ENCODE results near the gene MUC22. TPM values are rescaled to one million over a fixed set of nuclear protein-coding genes. Genes with fewer than 3 reads are reported as not detected.

The MUC22 gene
- total RNA-seq, 6 experiments from 2014 or later, result not detected

DNA sequence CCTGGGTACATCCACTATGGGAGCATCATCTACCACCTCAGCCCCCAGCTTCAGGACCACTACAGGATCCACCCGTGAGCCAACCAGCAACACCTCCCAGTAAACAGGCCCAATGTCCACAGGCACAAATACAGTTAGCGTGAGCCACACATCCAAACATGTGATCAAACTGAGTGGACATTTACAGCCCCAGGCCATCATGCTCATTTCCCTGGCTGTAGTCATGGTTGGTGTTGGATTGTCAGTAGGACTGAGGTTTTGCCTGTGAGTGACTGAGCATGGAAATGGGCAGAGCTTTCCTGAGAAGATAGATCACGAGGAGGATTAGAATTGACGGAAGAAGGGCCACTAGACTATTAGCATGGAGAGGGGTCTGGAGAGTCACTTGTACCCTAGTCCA, 37.5 kb upstream of the MUC22 start:
- DNase-seq (no peak), ATAC-seq (no peak)
- H3K27ac ChIP-seq, result no peak overlapping the region
- WGBS (ENCODE audit: insufficient coverage, low coverage, low lambda C conversion rate, missing lambda C conversion rate), result 82% methylated on average over 4 of the region's 4 CpGs
- no peaks in the 10 kb centered on the region for H3K4me1 ChIP-seq
- no peaks in the 10 kb centered on the region for H3K27me3 ChIP-seq
- H3K9me3 ChIP-seq, result no peaks in the 10 kb centered on the region
- no peak overlapping the region for H3K4me3 ChIP-seq
- intact Hi-C loops (cut with DNase I), result no loop called here
- no peaks in the 10 kb centered on the region for H3K36me3 ChIP-seq
- TF ChIP-seq, protein P1, sequence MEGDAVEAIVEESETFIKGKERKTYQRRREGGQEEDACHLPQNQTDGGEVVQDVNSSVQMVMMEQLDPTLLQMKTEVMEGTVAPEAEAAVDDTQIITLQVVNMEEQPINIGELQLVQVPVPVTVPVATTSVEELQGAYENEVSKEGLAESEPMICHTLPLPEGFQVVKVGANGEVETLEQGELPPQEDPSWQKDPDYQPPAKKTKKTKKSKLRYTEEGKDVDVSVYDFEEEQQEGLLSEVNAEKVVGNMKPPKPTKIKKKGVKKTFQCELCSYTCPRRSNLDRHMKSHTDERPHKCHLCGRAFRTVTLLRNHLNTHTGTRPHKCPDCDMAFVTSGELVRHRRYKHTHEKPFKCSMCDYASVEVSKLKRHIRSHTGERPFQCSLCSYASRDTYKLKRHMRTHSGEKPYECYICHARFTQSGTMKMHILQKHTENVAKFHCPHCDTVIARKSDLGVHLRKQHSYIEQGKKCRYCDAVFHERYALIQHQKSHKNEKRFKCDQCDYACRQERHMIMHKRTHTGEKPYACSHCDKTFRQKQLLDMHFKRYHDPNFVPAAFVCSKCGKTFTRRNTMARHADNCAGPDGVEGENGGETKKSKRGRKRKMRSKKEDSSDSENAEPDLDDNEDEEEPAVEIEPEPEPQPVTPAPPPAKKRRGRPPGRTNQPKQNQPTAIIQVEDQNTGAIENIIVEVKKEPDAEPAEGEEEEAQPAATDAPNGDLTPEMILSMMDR (IDR thresholded peaks at IDR 0.05), result no peak
- no peak for TF ChIP-seq POLR2A (IDR thresholded peaks at IDR 0.05)

DNA sequence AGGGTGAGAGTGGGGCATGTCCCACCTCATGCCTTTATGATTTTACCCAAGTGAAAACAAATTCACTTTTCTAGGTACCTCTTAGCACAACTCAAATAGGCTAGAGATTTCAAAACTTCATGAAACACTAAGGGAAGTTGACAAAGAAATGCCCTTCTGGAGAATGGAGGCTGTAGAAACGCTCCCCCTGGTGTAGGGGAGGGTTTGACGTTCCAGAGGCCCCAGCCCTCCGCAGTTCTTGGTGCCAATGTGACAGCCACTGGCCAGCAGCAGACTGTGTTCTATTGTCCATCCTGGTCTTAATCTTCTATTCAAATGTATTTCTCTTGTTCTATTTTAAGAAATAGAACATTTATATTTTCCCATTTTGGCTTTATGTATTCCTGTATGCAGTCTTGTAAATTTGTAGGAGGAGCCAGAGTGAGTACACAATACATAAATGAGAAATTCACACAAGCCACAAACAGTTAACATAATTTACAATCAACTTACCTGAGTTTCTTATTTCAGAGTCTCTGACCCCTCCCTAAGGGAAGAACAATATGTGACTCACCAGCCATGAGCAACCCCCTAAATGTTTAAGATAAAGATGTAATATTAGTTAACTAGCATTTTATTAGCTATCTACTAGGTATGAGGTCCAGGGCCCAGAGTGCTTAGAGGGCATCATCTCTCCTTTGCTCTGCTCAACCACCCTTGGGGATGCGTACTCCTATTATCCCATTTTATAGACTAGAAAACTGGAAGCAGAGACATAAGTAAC, 35.6 kb upstream of the MUC22 start:
- no peaks in the 10 kb centered on the region for H3K4me1 ChIP-seq
- DNase-seq (no peak), ATAC-seq (no peak)

DNA sequence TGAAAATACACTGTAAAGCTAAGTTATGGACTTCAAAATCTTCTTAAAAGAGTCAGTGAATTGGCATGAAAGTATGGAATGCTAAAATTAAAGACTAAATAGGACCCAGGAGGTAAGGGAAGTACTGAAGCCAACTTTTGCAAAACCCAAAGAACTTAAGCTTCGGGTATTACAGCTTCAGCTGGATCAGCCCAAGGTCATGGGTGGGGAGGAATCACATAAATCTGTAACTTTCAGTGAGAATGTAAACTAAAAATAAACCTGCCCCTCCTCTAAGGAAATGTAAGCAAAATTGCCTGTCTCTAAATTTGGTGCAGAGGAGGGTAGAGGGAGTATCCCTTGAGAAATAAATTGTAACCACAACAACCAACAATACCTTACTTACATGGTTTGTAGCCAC, 31.1 kb upstream of the MUC22 start:
- Histone ChIP-seq H3K36me3 (no peaks in the 10 kb centered on the region), H3K4me1 (peaks cover 0 to 3% (median 0%) of the 10 kb centered on the region in 4 donors), H3K27ac (no peak overlapping the region), H3K4me3 (no peak overlapping the region), H3K27me3 (no peaks in the 10 kb centered on the region), H3K9me3 (no peaks in the 10 kb centered on the region)
- 40% methylated on average over 1 of the region's 1 CpG for WGBS (ENCODE audit: insufficient coverage, low coverage, low lambda C conversion rate, missing lambda C conversion rate)
- DNase-seq (no peak), ATAC-seq (no peak)
- intact Hi-C loops (cut with DNase I), result no loop called here
- no peak for TF ChIP-seq POLR2A (IDR thresholded peaks at IDR 0.05)
- TF ChIP-seq, protein P1 (IDR thresholded peaks at IDR 0.05), result no peak

More for the DNA sequence above, 35.6 kb upstream of the MUC22 start:
- H3K36me3 ChIP-seq, result no peaks in the 10 kb centered on the region
- no peaks in the 10 kb centered on the region for H3K9me3 ChIP-seq
- H3K27ac ChIP-seq, result no peak overlapping the region
- H3K27me3 ChIP-seq, result no peaks in the 10 kb centered on the region
- no peak for TF ChIP-seq POLR2A (IDR thresholded peaks at IDR 0.05)
- intact Hi-C loops (cut with DNase I), result no loop called here
- WGBS (ENCODE audit: insufficient coverage, low coverage, low lambda C conversion rate, missing lambda C conversion rate), result 61% methylated on average over 4 of the region's 4 CpGs
- H3K4me3 ChIP-seq, result no peak overlapping the region

DNA sequence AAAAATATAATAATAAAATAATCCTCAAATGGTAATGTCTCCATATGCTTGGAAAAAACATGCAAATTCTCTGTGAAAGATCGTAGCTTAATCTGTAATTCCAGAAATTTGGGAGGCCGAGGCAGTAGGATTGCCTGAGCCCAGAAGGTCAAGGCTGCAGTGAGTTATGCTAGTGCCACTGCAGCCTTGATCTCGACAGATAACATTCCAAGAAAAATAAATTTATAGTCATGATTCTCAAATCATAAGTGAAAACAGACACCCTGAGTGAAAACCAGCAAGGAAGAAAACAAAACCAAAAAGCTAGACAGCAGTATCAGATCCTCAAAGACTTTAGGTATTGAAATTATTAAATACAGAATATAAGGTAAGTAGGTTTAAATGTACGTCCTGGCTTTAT, 30.6 kb upstream of the MUC22 start:
- DNase-seq, result no peak
- Histone ChIP-seq H3K9me3 (no peaks in the 10 kb centered on the region), H3K27me3 (no peaks in the 10 kb centered on the region), H3K4me3 (no peak overlapping the region), H3K27ac (no peak overlapping the region), H3K36me3 (no peaks in the 10 kb centered on the region), H3K4me1 (peaks cover 0 to 3% (median 0%) of the 10 kb centered on the region in 4 donors)
- 41% methylated on average over 4 of the region's 4 CpGs for WGBS (ENCODE audit: insufficient coverage, low coverage, low lambda C conversion rate, missing lambda C conversion rate)
- ATAC-seq, result no peak
- TF ChIP-seq, protein P1 (IDR thresholded peaks at IDR 0.05), result no peak
- no peak for TF ChIP-seq POLR2A (IDR thresholded peaks at IDR 0.05)
- intact Hi-C loops (cut with DNase I), result no loop called here

DNA sequence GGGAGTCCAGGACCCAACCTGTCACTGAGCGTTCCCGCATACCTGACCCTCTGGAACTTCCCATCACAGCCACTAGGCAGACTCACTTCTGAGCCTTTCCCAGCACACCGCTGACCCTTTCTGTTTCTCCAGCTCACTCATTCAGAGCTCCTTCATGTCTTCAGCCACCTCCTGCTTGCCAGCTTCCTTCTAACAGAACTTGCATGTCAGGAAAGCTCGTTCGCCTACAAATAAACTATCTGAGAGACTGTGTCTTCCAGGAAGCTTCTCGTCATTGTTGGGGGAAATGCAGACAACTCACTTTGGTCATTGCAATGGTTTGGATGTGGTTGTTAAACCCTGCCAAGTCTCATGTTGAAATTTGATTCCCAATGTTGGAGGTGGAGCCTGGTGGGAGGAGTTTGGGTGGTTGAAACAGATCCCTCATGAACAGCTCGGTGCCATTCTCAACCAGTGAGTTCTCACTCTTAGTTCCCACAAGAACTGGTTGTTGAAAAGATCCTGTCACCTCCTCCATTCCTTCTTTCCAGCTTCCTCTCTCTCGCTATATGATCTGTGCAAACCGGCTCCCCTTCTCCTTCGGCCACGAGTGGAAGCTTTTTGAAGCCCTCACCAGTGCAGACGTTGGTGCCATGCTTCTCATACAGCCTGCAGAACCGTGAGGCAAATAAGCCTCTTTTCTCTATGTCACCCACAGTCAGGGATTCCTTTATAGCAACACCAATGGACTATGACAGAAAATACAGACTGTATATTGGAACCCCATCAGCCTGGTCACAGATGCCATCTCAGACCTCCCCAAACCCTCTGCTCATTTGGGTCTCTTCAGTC, 28.1 kb upstream of the MUC22 start:
- Histone ChIP-seq H3K4me1 (peaks cover 0 to 3% (median 0%) of the 10 kb centered on the region in 4 donors), H3K4me3 (peak overlapping the region in 1 of 3 donors; percentile 19), H3K27ac (no peak overlapping the region), H3K27me3 (no peaks in the 10 kb centered on the region), H3K9me3 (no peaks in the 10 kb centered on the region), H3K36me3 (no peaks in the 10 kb centered on the region)
- intact Hi-C loops (cut with DNase I), result no loop called here
- ATAC-seq (peak; percentile 81 to 93 (median 82)), DNase-seq (no peak)
- TF ChIP-seq, protein P1 (IDR thresholded peaks at IDR 0.05), result peak in 3 of 4 donors; percentile 3 to 27 (median 9)
- TF ChIP-seq POLR2A (IDR thresholded peaks at IDR 0.05), result no peak
- WGBS (ENCODE audit: insufficient coverage, low coverage, low lambda C conversion rate, missing lambda C conversion rate), result 15% methylated on average over 12 of the region's 13 CpGs
